ENCODE measurements around the gene SUPT6H. TPM values are rescaled to one million over a fixed set of nuclear protein-coding genes. Genes with fewer than 3 reads are reported as not detected.

Gene SUPT6H
- total and polyA plus RNA-seq, 8 donors = 21.8 to 49.0 (median 30.0) TPM

- Histone ChIP-seq H3K4me3 (no peak overlapping the region), H3K36me3 (peaks cover 9 to 79% (median 68%) of the 10 kb centered on the region in 3 donors), H3K27me3 (no peaks in the 10 kb centered on the region), H3K9me3 (no peaks in the 10 kb centered on the region), H3K27ac (no peak overlapping the region), H3K4me1 (no peaks in the 10 kb centered on the region)
- ATAC-seq (no peak), FAIRE-seq (no peak), DNase-seq (no peak)
- WGBS, 2 donors = 96 to 100% methylated on average over 1 of the region's 1 CpG
- intact Hi-C loops (cut with DNase I) = no loop called here
- TF ChIP-seq, protein P1, sequence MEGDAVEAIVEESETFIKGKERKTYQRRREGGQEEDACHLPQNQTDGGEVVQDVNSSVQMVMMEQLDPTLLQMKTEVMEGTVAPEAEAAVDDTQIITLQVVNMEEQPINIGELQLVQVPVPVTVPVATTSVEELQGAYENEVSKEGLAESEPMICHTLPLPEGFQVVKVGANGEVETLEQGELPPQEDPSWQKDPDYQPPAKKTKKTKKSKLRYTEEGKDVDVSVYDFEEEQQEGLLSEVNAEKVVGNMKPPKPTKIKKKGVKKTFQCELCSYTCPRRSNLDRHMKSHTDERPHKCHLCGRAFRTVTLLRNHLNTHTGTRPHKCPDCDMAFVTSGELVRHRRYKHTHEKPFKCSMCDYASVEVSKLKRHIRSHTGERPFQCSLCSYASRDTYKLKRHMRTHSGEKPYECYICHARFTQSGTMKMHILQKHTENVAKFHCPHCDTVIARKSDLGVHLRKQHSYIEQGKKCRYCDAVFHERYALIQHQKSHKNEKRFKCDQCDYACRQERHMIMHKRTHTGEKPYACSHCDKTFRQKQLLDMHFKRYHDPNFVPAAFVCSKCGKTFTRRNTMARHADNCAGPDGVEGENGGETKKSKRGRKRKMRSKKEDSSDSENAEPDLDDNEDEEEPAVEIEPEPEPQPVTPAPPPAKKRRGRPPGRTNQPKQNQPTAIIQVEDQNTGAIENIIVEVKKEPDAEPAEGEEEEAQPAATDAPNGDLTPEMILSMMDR (IDR thresholded peaks at IDR 0.05) = no peak
Observed at GRCh38 chr17:28693869-28694268, 31.9 kb downstream of the SUPT6H start.

DNA sequence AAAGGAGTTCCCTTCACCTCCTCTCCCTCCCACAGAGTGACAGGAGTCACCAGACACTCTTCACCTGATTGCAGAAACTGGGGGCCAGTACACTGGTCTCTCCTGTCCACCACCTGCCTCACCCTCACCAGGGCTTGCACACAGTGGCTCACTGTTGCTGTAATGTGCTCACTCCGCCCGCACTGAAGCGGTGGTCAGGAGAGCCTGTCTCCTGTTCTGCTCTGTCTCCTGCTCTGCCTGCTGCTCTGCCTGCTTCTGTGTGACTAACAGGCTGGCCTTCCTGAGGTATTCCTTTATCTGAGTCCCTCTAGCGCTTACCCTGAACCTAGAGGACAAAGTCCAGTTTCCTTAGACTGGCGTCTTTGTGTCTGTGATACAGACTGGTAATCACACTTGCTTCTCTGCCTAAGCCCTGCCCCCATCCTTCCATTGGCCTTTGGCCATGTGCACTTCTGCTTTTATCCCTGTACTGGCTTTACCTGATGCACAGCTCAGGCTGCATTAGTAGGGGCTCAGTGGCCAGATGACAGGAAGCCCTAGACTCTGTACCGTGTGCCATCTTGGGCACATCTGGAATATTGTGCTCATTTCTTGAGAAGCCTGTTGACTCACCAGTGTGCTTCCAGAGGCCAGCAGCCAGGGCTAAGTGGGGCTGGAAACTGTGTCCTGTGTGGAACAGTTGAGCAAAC lies 36.4 kb downstream of the SUPT6H start:
- DNase-seq = no peak
- TF ChIP-seq, protein P1 (IDR thresholded peaks at IDR 0.05) = no peak
- no peaks in the 10 kb centered on the region for H3K4me1 ChIP-seq
- intact Hi-C loops (cut with DNase I) = no loop called here
- no peaks in the 10 kb centered on the region for H3K27me3 ChIP-seq
- peak overlapping the region in 1 of 4 donors; percentile 5 for H3K27ac ChIP-seq
- peaks cover 9 to 91% (median 79%) of the 10 kb centered on the region in 3 donors for H3K36me3 ChIP-seq
- H3K9me3 ChIP-seq = no peaks in the 10 kb centered on the region
- WGBS, 2 donors = 61 to 64% methylated on average over 6 of the region's 6 CpGs
- FAIRE-seq = no peak
- H3K4me3 ChIP-seq = no peak overlapping the region
- peak; percentile 27 to 85 (median 69) for ATAC-seq

- TF ChIP-seq, protein P1 (IDR thresholded peaks at IDR 0.05) = no peak
- H3K36me3 ChIP-seq = peaks cover 9 to 72% (median 61%) of the 10 kb centered on the region in 3 donors
- no peak overlapping the region for H3K4me3 ChIP-seq
- intact Hi-C loops (cut with DNase I) = no loop called here
- H3K9me3 ChIP-seq = no peaks in the 10 kb centered on the region
- no peak for ATAC-seq
- no peak for FAIRE-seq
- no peak for DNase-seq
- 82 to 85% methylated on average over 8 of the region's 8 CpGs for WGBS, 2 donors
- H3K27me3 ChIP-seq = no peaks in the 10 kb centered on the region
- no peaks in the 10 kb centered on the region for H3K4me1 ChIP-seq
- no peak overlapping the region for H3K27ac ChIP-seq
Observed at GRCh38 chr17:28700278-28700677, 38.3 kb downstream of the SUPT6H start.

DNA sequence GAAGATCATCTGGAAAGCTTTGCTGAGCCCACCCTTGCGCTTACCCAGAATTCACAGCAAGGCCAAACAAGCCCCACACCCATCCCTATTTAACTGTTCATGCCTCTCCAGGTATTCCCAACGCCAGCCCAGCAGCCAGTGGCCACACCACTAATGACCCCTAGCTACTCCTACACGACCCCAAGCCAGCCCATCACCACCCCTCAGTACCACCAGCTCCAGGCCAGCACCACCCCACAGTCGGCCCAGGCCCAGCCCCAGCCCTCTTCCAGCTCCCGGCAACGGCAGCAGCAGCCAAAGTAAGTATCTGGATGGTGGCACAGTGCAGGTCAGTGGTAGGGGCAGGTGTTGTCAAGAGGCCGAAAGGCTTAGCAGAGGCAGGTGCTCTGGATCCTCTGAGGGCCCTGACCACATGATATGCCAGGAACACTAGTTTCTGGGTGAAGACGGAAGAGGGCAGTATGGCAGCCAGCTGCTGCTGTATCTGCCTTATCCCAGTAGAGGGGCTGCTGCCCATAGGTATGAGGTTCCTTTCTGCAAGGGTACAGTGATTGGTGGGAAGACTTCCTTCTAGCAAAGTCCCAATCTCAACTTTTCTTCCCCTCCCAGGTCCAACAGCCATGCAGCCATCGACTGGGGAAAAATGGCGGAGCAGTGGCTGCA lies 39.0 kb downstream of the SUPT6H start:
- ATAC-seq (no peak), FAIRE-seq (no peak), DNase-seq (no peak)
- H3K36me3 ChIP-seq = peaks cover 9 to 65% (median 54%) of the 10 kb centered on the region in 3 donors
- intact Hi-C loops (cut with DNase I) = no loop called here
- no peaks in the 10 kb centered on the region for H3K4me1 ChIP-seq
- TF ChIP-seq, protein P1 (IDR thresholded peaks at IDR 0.05) = no peak
- no peaks in the 10 kb centered on the region for H3K27me3 ChIP-seq
- H3K27ac ChIP-seq = no peak overlapping the region
- WGBS, 2 donors = 88 to 95% methylated on average over 10 of the region's 10 CpGs
- no peaks in the 10 kb centered on the region for H3K9me3 ChIP-seq
- no peak overlapping the region for H3K4me3 ChIP-seq
